H1 (cell line): ENCODE results near the gene TRMT10B. TPM values are rescaled to one million over a fixed set of nuclear protein-coding genes. Genes with fewer than 3 reads are reported as not detected.

ENCODE experiments used
- CTCF ChIA-PET: fragments of 300-600 bp; sonication (Branson Sonifier 250); formaldehyde crosslinking; loops from one replicate; lab custom pipeline; 2021; ENCODE audit not compliant: partially characterized antibody; lab: Charles Lee
- POLR2A ChIA-PET: fragments of 300-600 bp; sonication (Branson Sonifier 250); formaldehyde crosslinking; loops from one replicate; lab custom pipeline; 2021; ENCODE audit warnings: inconsistent platforms; ENCODE audit not compliant: partially characterized antibody; lab: Charles Lee
- DNase-seq, 2 experiments: peaks; one replicate each; pipeline versions ENCODE4 v3.0.0 to v3.0.0-alpha.2; 2010 to 2022; ENCODE audit warnings: low spot score in 2 of 2, low read depth in 1 of 2, mixed read lengths in 1 of 2
- FAIRE-seq: peaks from 2 replicates; lab custom pipeline; 2011; peaks lifted over from hg19 to GRCh38; lab: Jason Lieb, UNC
- H2AFZ ChIP-seq: 2 replicates; pipeline ENCODE4 v1.8.1; 2012; ENCODE audit warnings: low read length, inconsistent platforms
- H2AK5ac ChIP-seq: 2 replicates; pipeline ENCODE4 v1.6.1; 2013; ENCODE audit warnings: low read depth, low read length
- H2BK120ac ChIP-seq: replicated peaks from 2 replicates; pipeline ENCODE3; 2013; ENCODE audit warnings: low read depth, low read length, inconsistent platforms
- H2BK12ac ChIP-seq: 2 replicates; pipeline ENCODE4 v1.6.1; 2013; ENCODE audit warnings: low read depth, low read length
- H2BK15ac ChIP-seq: 2 replicates; pipeline ENCODE4 v1.6.1; 2013; ENCODE audit warnings: low read length
- H2BK20ac ChIP-seq: 2 replicates; pipeline ENCODE4 v1.6.1; 2013; ENCODE audit warnings: low read length
- H2BK5ac ChIP-seq: 2 replicates; pipeline ENCODE4 v1.6.1; 2013; ENCODE audit warnings: low read depth, low read length
- H3K14ac ChIP-seq: 2 replicates; pipeline ENCODE4 v1.6.1; 2013; ENCODE audit warnings: inconsistent platforms; ENCODE audit not compliant: insufficient read length
- H3K18ac ChIP-seq: 2 replicates; pipeline ENCODE4 v1.6.1; 2013; ENCODE audit warnings: low read length; ENCODE audit errors: extremely low read depth
- H3K23ac ChIP-seq: 2 replicates; pipeline ENCODE4 v1.6.1; 2013; ENCODE audit warnings: inconsistent platforms; ENCODE audit not compliant: insufficient read length
- H3K23me2 ChIP-seq: 2 replicates; pipeline ENCODE4 v1.6.1; 2013; ENCODE audit warnings: low read depth, low read length
- H3K27ac ChIP-seq: 2 replicates; pipeline ENCODE4 v1.6.1; 2011; ENCODE audit warnings: low read depth, low read length, inconsistent platforms
- H3K27me3 ChIP-seq, 4 experiments: replicated peaks in 1 of 4; 1 replicate in 1 of 4; 2 replicates in 3 of 4; pipeline versions ENCODE4 v1.6.1 to v1.8.1; 2011 to 2013; ENCODE audit warnings: low read length in 3 of 4, mild to moderate bottlenecking in 3 of 4, inconsistent platforms in 2 of 4, mixed read lengths in 2 of 4, moderate library complexity in 1 of 4; ENCODE audit not compliant: control insufficient read depth in 3 of 4, insufficient read depth in 3 of 4; ENCODE audit errors: extremely low read depth in 1 of 4
- H3K36me3 ChIP-seq, 4 experiments: 2 replicates each; pipeline versions ENCODE4 v1.6.1 to v1.8.1; 2011 to 2013; ENCODE audit warnings: mild to moderate bottlenecking in 4 of 4, low read length in 3 of 4, moderate library complexity in 2 of 4, control low read depth in 1 of 4, inconsistent platforms in 1 of 4; ENCODE audit not compliant: insufficient read depth in 4 of 4, control insufficient read depth in 2 of 4
- H3K4ac ChIP-seq: replicated peaks from 2 replicates; pipeline ENCODE3; 2013; ENCODE audit warnings: low read length, low read depth, mixed read lengths, inconsistent platforms; ENCODE audit not compliant: insufficient read length
- H3K4me1 ChIP-seq, 4 experiments: replicated peaks in 1 of 4; 1 replicate in 1 of 4; 2 replicates in 3 of 4; pipeline versions ENCODE4 v1.6.1 to v1.8.1; 2011 to 2013; ENCODE audit warnings: low read length in 3 of 4, inconsistent platforms in 2 of 4, mixed read lengths in 1 of 4; ENCODE audit not compliant: insufficient read depth in 4 of 4, control insufficient read depth in 3 of 4
- H3K4me2 ChIP-seq, 2 experiments: 2 replicates each; pipeline versions ENCODE4 v1.6.1 to v1.8.1; 2011 to 2013; ENCODE audit warnings: low read depth in 2 of 2, low read length in 2 of 2, control low read depth in 1 of 2, inconsistent platforms in 1 of 2, mild to moderate bottlenecking in 1 of 2; ENCODE audit not compliant: insufficient read depth in 1 of 2
- H3K4me3 ChIP-seq, 4 experiments: fragments of 200-600, 300-600 bp in 1 of 4; sonication (generic), shearing (Covaris generic), sonication (Bioruptor Twin) in 1 of 4; 2 replicates each; pipeline versions ENCODE4 v1.5.1 to v1.8.1; 2011 to 2016; ENCODE audit warnings: low read length in 4 of 4, low read depth in 3 of 4, control low read depth in 2 of 4, inconsistent platforms in 2 of 4, mild to moderate bottlenecking in 2 of 4, mixed read lengths in 1 of 4, moderate library complexity in 1 of 4; ENCODE audit not compliant: insufficient read depth in 2 of 4; ENCODE audit errors: extremely low read depth in 1 of 4
- H3K56ac ChIP-seq: replicated peaks from 2 replicates; pipeline ENCODE3; 2013; ENCODE audit warnings: low read depth, mild to moderate bottlenecking, mixed read lengths, low read length, inconsistent platforms; ENCODE audit not compliant: insufficient read length
- H3K79me1 ChIP-seq: 2 replicates; pipeline ENCODE4 v1.6.1; 2013; ENCODE audit warnings: low read depth, low read length, control low read depth
- H3K79me2 ChIP-seq, 2 experiments: 2 replicates each; pipeline versions ENCODE4 v1.6.1 to v1.8.1; 2012 to 2013; ENCODE audit warnings: low read length in 2 of 2, mild to moderate bottlenecking in 2 of 2, inconsistent platforms in 1 of 2; ENCODE audit not compliant: insufficient read depth in 2 of 2, control insufficient read depth in 1 of 2
- H3K9ac ChIP-seq, 4 experiments: replicated peaks in 1 of 4; 1 replicate in 1 of 4; 2 replicates in 3 of 4; pipeline versions ENCODE4 v1.6.1 to v1.8.1; 2011 to 2013; ENCODE audit warnings: low read depth in 3 of 4, low read length in 3 of 4, control low read depth in 2 of 4, mild to moderate bottlenecking in 2 of 4, moderate library complexity in 2 of 4, inconsistent platforms in 1 of 4; ENCODE audit errors: extremely low read depth in 1 of 4
- H3K9me3 ChIP-seq, 2 experiments: 2 replicates each; pipeline versions ENCODE4 v1.6.1 to v1.8.1; 2012 to 2013; ENCODE audit warnings: mild to moderate bottlenecking in 2 of 2, moderate library complexity in 2 of 2, control low read depth in 1 of 2, inconsistent platforms in 1 of 2, low read depth in 1 of 2, low read length in 1 of 2, mixed read lengths in 1 of 2; ENCODE audit not compliant: insufficient read depth in 2 of 2
- H4K20me1 ChIP-seq, 2 experiments: replicated peaks in 1 of 2; 2 replicates each; pipeline versions ENCODE3 to v1.8.1; 2011 to 2013; ENCODE audit warnings: inconsistent platforms in 2 of 2, low read length in 2 of 2, mild to moderate bottlenecking in 1 of 2; ENCODE audit not compliant: insufficient read depth in 2 of 2, control insufficient read depth in 1 of 2
- H4K5ac ChIP-seq: 2 replicates; pipeline ENCODE4 v1.6.1; 2013; ENCODE audit warnings: low read length, low read depth, mixed read lengths, inconsistent platforms; ENCODE audit not compliant: insufficient read length
- H4K8ac ChIP-seq: 2 replicates; pipeline ENCODE4 v1.8.0; 2013; ENCODE audit warnings: mild to moderate bottlenecking, moderate library complexity, low read length, inconsistent platforms; ENCODE audit not compliant: insufficient read depth; ENCODE audit errors: extremely low read depth
- H4K91ac ChIP-seq: replicated peaks from 2 replicates; pipeline ENCODE3; 2013; ENCODE audit warnings: low read length, mixed read lengths, inconsistent platforms; ENCODE audit not compliant: insufficient read length
- ASH2L ChIP-seq: fragments of 200-600, 300-600 bp; sonication (generic); IDR thresholded peaks from one replicate; pipeline ENCODE4 v1.7.1; 2017; ENCODE audit warnings: low read length
- GTF2F1 ChIP-seq: IDR thresholded peaks from 2 replicates; pipeline ENCODE4 v1.6.1; 2012; ENCODE audit warnings: low read depth, low read length, improper control_type of control experiment, borderline replicate concordance
- MAX ChIP-seq: IDR thresholded peaks from 2 replicates; pipeline ENCODE4 v1.6.1; 2012; ENCODE audit warnings: inconsistent platforms
- RBBP5 ChIP-seq: IDR thresholded peaks from 2 replicates; pipeline ENCODE4 v1.7.1; 2012; ENCODE audit warnings: low read depth, mild to moderate bottlenecking, inconsistent platforms, low read length, moderate library complexity, borderline replicate concordance
- SAP30 ChIP-seq: fragments of 300-600 bp; sonication (generic); IDR thresholded peaks from 2 replicates; pipeline ENCODE4 v1.7.1; 2012; ENCODE audit warnings: low read length, moderate library complexity, mild to moderate bottlenecking, inconsistent platforms; ENCODE audit not compliant: insufficient read depth, insufficient replicate concordance
- TAF1 ChIP-seq: IDR thresholded peaks from 2 replicates; pipeline ENCODE4 v1.6.1; 2011; ENCODE audit warnings: mild to moderate bottlenecking, low read depth, low read length
- USF2 ChIP-seq: IDR thresholded peaks from 2 replicates; pipeline ENCODE4 v1.6.1; 2011; ENCODE audit warnings: low read length, improper control_type of control experiment
- WGBS, 2 experiments: shearing (Covaris generic) in 1 of 2; methylation state at CpG; one replicate each; pipeline versions ENCODE4 v1.1.6 to v1.1.7; 2013 to 2015; ENCODE audit warnings: low lambda C conversion rate in 2 of 2, mixed read lengths in 2 of 2, inconsistent platforms in 1 of 2, low coverage in 1 of 2, missing lambda C conversion rate in 1 of 2; ENCODE audit not compliant: insufficient replicate concordance in 2 of 2, insufficient coverage in 1 of 2, insufficient read length in 1 of 2; ENCODE audit errors: extremely low coverage in 1 of 2, missing lambda C conversion rate in 1 of 2; 5-methylcytosine and 5-hydroxymethylcytosine counted together
- polyA plus RNA-seq, 7 experiments: library from polyadenylated mRNA; depleted of rRNA in 3 of 7; stranded (reverse) in 5 of 7; unstranded in 2 of 7; fragments of >200 nt in 5 of 7; fragments of 200-250 nt in 2 of 7; gene quantifications; 1 replicate in 5 of 7; 2 replicates in 1 of 7; 4 replicates in 1 of 7; pipeline versions ENCODE4 v1.2.1 to v1.2.3, GENCODE V29; 2011 to 2013; ENCODE audit warnings: missing spikeins in 2 of 7, mixed read lengths in 2 of 7
- total RNA-seq: library from RNA; stranded (reverse); fragmentation: NEBNext Ultra II Directional; extraction: Animal tissue kit (Norgen Biotek cat#: 25700); gene quantifications from 2 replicates; pipeline ENCODE4 v1.2.1, GENCODE V29; 2021

Gene TRMT10B
- total and polyA plus RNA-seq, 2 of the 8 experiments (the other 6 are each of a cell fraction or from before 2014, with no cell fraction given), result 2.4 to 4.5 TPM

DNA sequence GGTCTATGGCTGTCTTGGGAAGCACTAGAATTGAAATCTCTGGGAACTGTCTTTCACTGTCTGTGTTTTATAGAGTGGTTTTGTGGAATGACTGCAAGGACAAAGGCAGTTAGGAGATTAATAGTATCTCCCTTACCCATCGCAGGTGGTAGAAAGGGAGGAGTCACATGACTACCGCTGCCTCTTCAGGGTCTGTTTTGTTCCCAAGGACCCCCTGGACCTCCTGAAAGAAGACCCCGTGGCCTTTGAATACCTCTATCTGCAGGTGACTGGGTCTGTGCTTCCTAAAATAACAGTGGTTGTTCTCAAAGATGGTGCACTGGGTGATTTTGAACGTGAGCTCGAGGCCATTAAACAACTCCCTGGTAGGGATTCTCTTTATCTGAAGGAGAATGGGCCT is 22.8 kb upstream of the TRMT10B start:
- FAIRE-seq, result no peak
- no peak overlapping the region for H3K18ac ChIP-seq
- H4K8ac ChIP-seq, result no peak overlapping the region
- H3K4me1 ChIP-seq, result peaks cover 0 to 14% (median 3%) of the 10 kb centered on the region in 4 experiments; a peak in 4 of 7 replicates
- H4K20me1 ChIP-seq, result no peaks in the 10 kb centered on the region
- no peak overlapping the region for H2BK15ac ChIP-seq
- no peak overlapping the region for H2BK20ac ChIP-seq
- no peak overlapping the region for H3K9ac ChIP-seq
- H3K79me1 ChIP-seq, result no peaks in the 10 kb centered on the region
- H2BK120ac ChIP-seq, result no peak overlapping the region
- H3K27ac ChIP-seq, result no peak overlapping the region
- no peak overlapping the region for H4K91ac ChIP-seq
- H2BK12ac ChIP-seq, result no peak overlapping the region
- 45% methylated on average over 5 of the region's 5 CpGs; no CpG with 5 or more reads in 1 of the 2 experiments for WGBS, 2 experiments
- no peak overlapping the region for H3K14ac ChIP-seq
- ChIA-PET POLR2A (no interaction called here), CTCF (no interaction called here)
- H3K4ac ChIP-seq, result no peak overlapping the region
- no peak overlapping the region for H2BK5ac ChIP-seq
- H3K4me2 ChIP-seq, result peak overlapping the region; percentile 31 to 46; a peak in 2 of 4 replicates
- no peaks in the 10 kb centered on the region for H3K27me3 ChIP-seq
- H3K23ac ChIP-seq, result no peak overlapping the region
- 0 out of 2 replicates have a peak, but pooled peaks have one; percentile 26 for TF ChIP-seq USF2
- no peak for TF ChIP-seq SAP30
- no peak for TF ChIP-seq RBBP5
- TF ChIP-seq MAX, result no peak
- TF ChIP-seq ASH2L, result no peak
- no peak for TF ChIP-seq GTF2F1
- no peak for TF ChIP-seq TAF1
- H2AFZ ChIP-seq, result peak overlapping the region; percentile 97; the same call in 1 of the 2 replicates
- H3K4me3 ChIP-seq, result peak overlapping the region in 1 of 4 experiments; percentile 2; a peak in 1 of 8 replicates
- no peak overlapping the region for H4K5ac ChIP-seq
- DNase-seq, result no peak
- H3K23me2 ChIP-seq, result 0 out of 2 replicates have a peak, but pooled peaks cover 1% of the 10 kb centered on the region
- no peak overlapping the region for H2AK5ac ChIP-seq
- H3K56ac ChIP-seq, result no peak overlapping the region
- H3K9me3 ChIP-seq, result no peaks in the 10 kb centered on the region
- no peaks in the 10 kb centered on the region for H3K36me3 ChIP-seq
- no peaks in the 10 kb centered on the region for H3K79me2 ChIP-seq
